ENCODE results near the gene SERPINA12. TPM values are rescaled to one million over a fixed set of nuclear protein-coding genes. Genes with fewer than 3 reads are reported as not detected.

The SERPINA12 gene
- total and polyA plus RNA-seq, 2 of the 13 experiments (the other 11 are each of a cell fraction or from before 2014, with no cell fraction given), result 0.08 TPM; not detected in 1

GRCh38 chr14:94481468-94482131 lies 27.7 kb downstream of the SERPINA12 start (continued):
- no peak for TF ChIP-seq ZNF275 (CRISPR knock-in tag; IDR thresholded peaks at IDR 0.05; ENCODE audit: borderline replicate concordance)
- TF ChIP-seq, protein P1, sequence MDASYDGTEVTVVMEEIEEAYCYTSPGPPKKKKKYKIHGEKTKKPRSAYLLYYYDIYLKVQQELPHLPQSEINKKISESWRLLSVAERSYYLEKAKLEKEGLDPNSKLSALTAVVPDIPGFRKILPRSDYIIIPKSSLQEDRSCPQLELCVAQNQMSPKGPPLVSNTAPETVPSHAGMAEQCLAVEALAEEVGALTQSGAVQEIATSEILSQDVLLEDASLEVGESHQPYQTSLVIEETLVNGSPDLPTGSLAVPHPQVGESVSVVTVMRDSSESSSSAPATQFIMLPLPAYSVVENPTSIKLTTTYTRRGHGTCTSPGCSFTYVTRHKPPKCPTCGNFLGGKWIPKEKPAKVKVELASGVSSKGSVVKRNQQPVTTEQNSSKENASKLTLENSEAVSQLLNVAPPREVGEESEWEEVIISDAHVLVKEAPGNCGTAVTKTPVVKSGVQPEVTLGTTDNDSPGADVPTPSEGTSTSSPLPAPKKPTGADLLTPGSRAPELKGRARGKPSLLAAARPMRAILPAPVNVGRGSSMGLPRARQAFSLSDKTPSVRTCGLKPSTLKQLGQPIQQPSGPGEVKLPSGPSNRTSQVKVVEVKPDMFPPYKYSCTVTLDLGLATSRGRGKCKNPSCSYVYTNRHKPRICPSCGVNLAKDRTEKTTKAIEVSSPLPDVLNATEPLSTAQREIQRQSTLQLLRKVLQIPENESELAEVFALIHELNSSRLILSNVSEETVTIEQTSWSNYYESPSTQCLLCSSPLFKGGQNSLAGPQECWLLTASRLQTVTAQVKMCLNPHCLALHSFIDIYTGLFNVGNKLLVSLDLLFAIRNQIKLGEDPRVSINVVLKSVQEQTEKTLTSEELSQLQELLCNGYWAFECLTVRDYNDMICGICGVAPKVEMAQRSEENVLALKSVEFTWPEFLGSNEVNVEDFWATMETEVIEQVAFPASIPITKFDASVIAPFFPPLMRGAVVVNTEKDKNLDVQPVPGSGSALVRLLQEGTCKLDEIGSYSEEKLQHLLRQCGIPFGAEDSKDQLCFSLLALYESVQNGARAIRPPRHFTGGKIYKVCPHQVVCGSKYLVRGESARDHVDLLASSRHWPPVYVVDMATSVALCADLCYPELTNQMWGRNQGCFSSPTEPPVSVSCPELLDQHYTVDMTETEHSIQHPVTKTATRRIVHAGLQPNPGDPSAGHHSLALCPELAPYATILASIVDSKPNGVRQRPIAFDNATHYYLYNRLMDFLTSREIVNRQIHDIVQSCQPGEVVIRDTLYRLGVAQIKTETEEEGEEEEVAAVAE (CRISPR knock-in tag; IDR thresholded peaks at IDR 0.05; ENCODE audit: borderline replicate concordance), result no peak
- no peak for TF ChIP-seq ZNF263 (CRISPR knock-in tag; IDR thresholded peaks at IDR 0.05)
- TF ChIP-seq ZNF20 (CRISPR knock-in tag; IDR thresholded peaks at IDR 0.05), result no peak
- TF ChIP-seq, protein P2, sequence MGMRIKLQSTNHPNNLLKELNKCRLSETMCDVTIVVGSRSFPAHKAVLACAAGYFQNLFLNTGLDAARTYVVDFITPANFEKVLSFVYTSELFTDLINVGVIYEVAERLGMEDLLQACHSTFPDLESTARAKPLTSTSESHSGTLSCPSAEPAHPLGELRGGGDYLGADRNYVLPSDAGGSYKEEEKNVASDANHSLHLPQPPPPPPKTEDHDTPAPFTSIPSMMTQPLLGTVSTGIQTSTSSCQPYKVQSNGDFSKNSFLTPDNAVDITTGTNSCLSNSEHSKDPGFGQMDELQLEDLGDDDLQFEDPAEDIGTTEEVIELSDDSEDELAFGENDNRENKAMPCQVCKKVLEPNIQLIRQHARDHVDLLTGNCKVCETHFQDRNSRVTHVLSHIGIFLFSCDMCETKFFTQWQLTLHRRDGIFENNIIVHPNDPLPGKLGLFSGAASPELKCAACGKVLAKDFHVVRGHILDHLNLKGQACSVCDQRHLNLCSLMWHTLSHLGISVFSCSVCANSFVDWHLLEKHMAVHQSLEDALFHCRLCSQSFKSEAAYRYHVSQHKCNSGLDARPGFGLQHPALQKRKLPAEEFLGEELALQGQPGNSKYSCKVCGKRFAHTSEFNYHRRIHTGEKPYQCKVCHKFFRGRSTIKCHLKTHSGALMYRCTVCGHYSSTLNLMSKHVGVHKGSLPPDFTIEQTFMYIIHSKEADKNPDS (CRISPR knock-in tag; IDR thresholded peaks at IDR 0.05), result no peak
- TF ChIP-seq, protein P3, sequence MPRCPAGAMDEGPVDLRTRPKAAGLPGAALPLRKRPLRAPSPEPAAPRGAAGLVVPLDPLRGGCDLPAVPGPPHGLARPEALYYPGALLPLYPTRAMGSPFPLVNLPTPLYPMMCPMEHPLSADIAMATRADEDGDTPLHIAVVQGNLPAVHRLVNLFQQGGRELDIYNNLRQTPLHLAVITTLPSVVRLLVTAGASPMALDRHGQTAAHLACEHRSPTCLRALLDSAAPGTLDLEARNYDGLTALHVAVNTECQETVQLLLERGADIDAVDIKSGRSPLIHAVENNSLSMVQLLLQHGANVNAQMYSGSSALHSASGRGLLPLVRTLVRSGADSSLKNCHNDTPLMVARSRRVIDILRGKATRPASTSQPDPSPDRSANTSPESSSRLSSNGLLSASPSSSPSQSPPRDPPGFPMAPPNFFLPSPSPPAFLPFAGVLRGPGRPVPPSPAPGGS (CRISPR knock-in tag; IDR thresholded peaks at IDR 0.05), result no peak
- no peak for TF ChIP-seq ZNF33B (CRISPR knock-in tag; IDR thresholded peaks at IDR 0.05)
- TF ChIP-seq ZNF446 (CRISPR knock-in tag; IDR thresholded peaks at IDR 0.05), result no peak
- TF ChIP-seq RBM39 (IDR thresholded peaks at IDR 0.05; ENCODE audit: low read depth, low read length, poor library complexity, severe bottlenecking), result no peak
- TF ChIP-seq ZNF839 (CRISPR knock-in tag; IDR thresholded peaks at IDR 0.05; ENCODE audit: borderline replicate concordance), result no peak
- TF ChIP-seq, protein P4, sequence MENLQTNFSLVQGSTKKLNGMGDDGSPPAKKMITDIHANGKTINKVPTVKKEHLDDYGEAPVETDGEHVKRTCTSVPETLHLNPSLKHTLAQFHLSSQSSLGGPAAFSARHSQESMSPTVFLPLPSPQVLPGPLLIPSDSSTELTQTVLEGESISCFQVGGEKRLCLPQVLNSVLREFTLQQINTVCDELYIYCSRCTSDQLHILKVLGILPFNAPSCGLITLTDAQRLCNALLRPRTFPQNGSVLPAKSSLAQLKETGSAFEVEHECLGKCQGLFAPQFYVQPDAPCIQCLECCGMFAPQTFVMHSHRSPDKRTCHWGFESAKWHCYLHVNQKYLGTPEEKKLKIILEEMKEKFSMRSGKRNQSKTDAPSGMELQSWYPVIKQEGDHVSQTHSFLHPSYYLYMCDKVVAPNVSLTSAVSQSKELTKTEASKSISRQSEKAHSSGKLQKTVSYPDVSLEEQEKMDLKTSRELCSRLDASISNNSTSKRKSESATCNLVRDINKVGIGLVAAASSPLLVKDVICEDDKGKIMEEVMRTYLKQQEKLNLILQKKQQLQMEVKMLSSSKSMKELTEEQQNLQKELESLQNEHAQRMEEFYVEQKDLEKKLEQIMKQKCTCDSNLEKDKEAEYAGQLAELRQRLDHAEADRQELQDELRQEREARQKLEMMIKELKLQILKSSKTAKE (CRISPR knock-in tag; IDR thresholded peaks at IDR 0.05; ENCODE audit: borderline replicate concordance), result no peak

All from HepG2 (cell line).